CD1c-positive myeloid dendritic cell (primary cell): ENCODE measurements around the gene TRIM41.
"Not testable (repeated sequence)": the region's sequence is repeated elsewhere in the genome, so short reads cannot be mapped to it uniquely, and the experiment has no call there.

Source experiments
- DNase-seq: peaks from one replicate; pipeline ENCODE4 v3.0.0-alpha.2; 2016; ENCODE audit errors: extremely low spot score

The TRIM41 gene

GRCh38 chr5:181223058-181223728 lies at the start of gene TRIM41:
Gene TRIM41, plus strand, starts transcription at chr5:181223281. Its CDS starts 719 bp downstream, at chr5:181224000.
- DNase-seq: peak; percentile 97

GRCh38 chr5:181173420-181174342 lies 49.4 kb upstream of the TRIM41 start:
- peak; percentile 52 for DNase-seq

GRCh38 chr5:181176254-181176952 lies 46.7 kb upstream of the TRIM41 start:
- peak; percentile 66 for DNase-seq

GRCh38 chr5:181177559-181177958 lies 45.5 kb upstream of the TRIM41 start:
- not testable (repeated sequence) for DNase-seq

- DNase-seq: peak; percentile 76
Observed at GRCh38 chr5:181181650-181182565, 41.2 kb upstream of the TRIM41 start.

GRCh38 chr5:181182651-181183050 lies 40.4 kb upstream of the TRIM41 start:
- DNase-seq: no peak

GRCh38 chr5:181184845-181185216 lies 38.2 kb upstream of the TRIM41 start:
- no peak for DNase-seq

- no peak for DNase-seq
Observed at GRCh38 chr5:181185560-181185959, 37.5 kb upstream of the TRIM41 start.

GRCh38 chr5:181186022-181186421 lies 37.1 kb upstream of the TRIM41 start:
- no peak for DNase-seq

GRCh38 chr5:181186986-181187499 lies 36.0 kb upstream of the TRIM41 start:
- DNase-seq: no peak

- DNase-seq: peak; percentile 42
Observed at GRCh38 chr5:181187500-181188213, 35.4 kb upstream of the TRIM41 start.

GRCh38 chr5:181188700-181189362 lies 34.2 kb upstream of the TRIM41 start:
- peak; percentile 89 for DNase-seq

GRCh38 chr5:181189363-181189961 lies 33.6 kb upstream of the TRIM41 start:
- peak; percentile 86 for DNase-seq

- no peak for DNase-seq
Observed at GRCh38 chr5:181189962-181190710, 32.9 kb upstream of the TRIM41 start.

GRCh38 chr5:181190711-181191525 lies 32.2 kb upstream of the TRIM41 start:
- DNase-seq: no peak

GRCh38 chr5:181191526-181192336 lies 31.4 kb upstream of the TRIM41 start:
- DNase-seq: peak; percentile 98
